Measurements from ENCODE around the gene GOLIM4.

DNA sequence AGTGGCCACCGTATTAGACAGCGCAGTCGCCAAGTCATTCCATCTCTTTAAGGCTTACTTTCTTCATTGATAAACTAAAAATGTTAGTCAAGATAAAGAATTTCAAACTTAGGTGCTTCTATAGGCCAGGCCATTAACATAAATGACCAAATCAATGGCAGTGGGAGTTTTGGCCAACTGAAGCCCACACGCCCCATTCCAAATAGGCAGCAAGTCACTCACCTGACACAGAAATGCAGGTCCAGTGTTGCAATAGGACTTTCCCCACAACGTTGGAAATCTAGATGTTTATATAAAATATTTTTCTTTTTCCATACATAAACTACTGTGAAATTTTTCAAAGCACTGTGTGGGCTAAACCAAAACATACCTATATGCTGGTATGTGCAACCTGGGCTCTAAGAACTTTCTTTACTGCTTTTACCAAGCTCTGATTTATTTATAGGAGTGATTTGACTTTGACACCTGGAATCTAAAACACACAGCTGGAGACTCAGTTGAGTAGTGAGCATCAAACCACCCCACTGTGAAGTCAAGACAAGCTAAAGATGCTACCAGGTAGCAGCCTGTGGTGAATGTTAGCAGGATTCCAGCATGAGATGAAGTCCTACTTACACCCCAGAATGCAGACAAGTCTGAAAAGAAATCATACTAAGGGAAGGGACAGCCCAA, 15.1 kb downstream of the GOLIM4 start:
- TF ChIP-seq YY1 (IDR thresholded peaks at IDR 0.05; ENCODE audit: insufficient read depth, insufficient read length), result no peak
- TF ChIP-seq ZNF274 (IDR thresholded peaks at IDR 0.05; ENCODE audit: low read depth, low read length), result no peak
- no peak for TF ChIP-seq SUZ12 (IDR thresholded peaks at IDR 0.05; ENCODE audit: extremely low read depth, insufficient read depth, insufficient read length)

Measured in NT2/D1 (cell line).